Duodenal mucosa (tissue), 2 donors: ENCODE data around the gene HSPA12B.

Experiments used
- H3K27ac ChIP-seq: one replicate; pipeline ENCODE4 v1.7.0; 2013; ENCODE audit warnings: low read depth, low read length
- H3K27me3 ChIP-seq, 2 donors: one replicate each; pipeline ENCODE4 v1.7.0; 2013; ENCODE audit warnings: low read length in 2 of 2, control low read depth in 1 of 2; ENCODE audit not compliant: insufficient read depth in 2 of 2, control insufficient read depth in 1 of 2
- H3K36me3 ChIP-seq, 2 donors: one replicate each; pipeline ENCODE4 v1.7.0; 2013; ENCODE audit warnings: low read length in 2 of 2, control low read depth in 1 of 2; ENCODE audit not compliant: insufficient read depth in 2 of 2, control insufficient read depth in 1 of 2
- H3K4me1 ChIP-seq, 2 donors: one replicate each; pipeline ENCODE4 v1.7.0; 2013; ENCODE audit warnings: low read length in 2 of 2, control low read depth in 1 of 2; ENCODE audit not compliant: insufficient read depth in 2 of 2, control insufficient read depth in 1 of 2
- H3K4me3 ChIP-seq, 2 donors: one replicate each; pipeline ENCODE4 v1.7.0; 2013; ENCODE audit warnings: low read length in 2 of 2, low read depth in 1 of 2
- H3K9ac ChIP-seq, 2 donors: one replicate each; pipeline ENCODE4 v1.7.0; 2013; ENCODE audit warnings: low read length in 2 of 2, low read depth in 1 of 2
- H3K9me3 ChIP-seq, 2 donors: one replicate each; pipeline ENCODE4 v1.7.0; 2013; ENCODE audit warnings: low read length in 2 of 2, control low read depth in 1 of 2; ENCODE audit not compliant: control insufficient read depth in 1 of 2

HSPA12B gene

GRCh38 chr20:3801846-3802245 is 69.4 kb downstream of the HSPA12B start:
- H3K27me3 ChIP-seq: no peaks in the 10 kb centered on the region
- no peak overlapping the region for H3K9ac ChIP-seq
- peaks cover 34 to 50% of the 10 kb centered on the region in 2 donors for H3K36me3 ChIP-seq
- peaks cover 47 to 49% of the 10 kb centered on the region in 2 donors for H3K4me1 ChIP-seq
- no peaks in the 10 kb centered on the region for H3K9me3 ChIP-seq
- H3K4me3 ChIP-seq: no peak overlapping the region
- H3K27ac ChIP-seq: no peak overlapping the region
